Subcutaneous adipose tissue (tissue), 4 donors: ENCODE data around the gene TMX3. TPM values are rescaled to one million over a fixed set of nuclear protein-coding genes. Genes with fewer than 3 reads are reported as not detected.

Experiments used
- total RNA-seq, 4 donors: library from RNA; depleted of rRNA; stranded (reverse); fragments of >200 nt; gene quantifications; one replicate each; pipeline ENCODE4 v1.1.0, GENCODE V29; 2016
- TF ChIP-seq, protein P1 (sequence below): fragments of 450-650 bp; IDR thresholded peaks from one replicate; pipeline ENCODE4 v1.5.1; 2016; ENCODE audit warnings: low read depth, mild to moderate bottlenecking, control low read depth, antibody characterized with exemption, moderate library complexity

Gene TMX3
- total RNA-seq, 4 donors from 2014 or later = 44.6 to 89.8 (median 58.8) TPM

GRCh38 chr18:68725346-68725745 is 10.4 kb upstream of the TMX3 start:
- TF ChIP-seq, protein P1, sequence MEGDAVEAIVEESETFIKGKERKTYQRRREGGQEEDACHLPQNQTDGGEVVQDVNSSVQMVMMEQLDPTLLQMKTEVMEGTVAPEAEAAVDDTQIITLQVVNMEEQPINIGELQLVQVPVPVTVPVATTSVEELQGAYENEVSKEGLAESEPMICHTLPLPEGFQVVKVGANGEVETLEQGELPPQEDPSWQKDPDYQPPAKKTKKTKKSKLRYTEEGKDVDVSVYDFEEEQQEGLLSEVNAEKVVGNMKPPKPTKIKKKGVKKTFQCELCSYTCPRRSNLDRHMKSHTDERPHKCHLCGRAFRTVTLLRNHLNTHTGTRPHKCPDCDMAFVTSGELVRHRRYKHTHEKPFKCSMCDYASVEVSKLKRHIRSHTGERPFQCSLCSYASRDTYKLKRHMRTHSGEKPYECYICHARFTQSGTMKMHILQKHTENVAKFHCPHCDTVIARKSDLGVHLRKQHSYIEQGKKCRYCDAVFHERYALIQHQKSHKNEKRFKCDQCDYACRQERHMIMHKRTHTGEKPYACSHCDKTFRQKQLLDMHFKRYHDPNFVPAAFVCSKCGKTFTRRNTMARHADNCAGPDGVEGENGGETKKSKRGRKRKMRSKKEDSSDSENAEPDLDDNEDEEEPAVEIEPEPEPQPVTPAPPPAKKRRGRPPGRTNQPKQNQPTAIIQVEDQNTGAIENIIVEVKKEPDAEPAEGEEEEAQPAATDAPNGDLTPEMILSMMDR = no peak

GRCh38 chr18:68724021-68724420 is 9.1 kb upstream of the TMX3 start:
- TF ChIP-seq, protein P1 = no peak

- TF ChIP-seq, protein P1 = no peak
Observed at GRCh38 chr18:68723539-68723938, 8.6 kb upstream of the TMX3 start.

- TF ChIP-seq, protein P1 = no peak
Observed at GRCh38 chr18:68722821-68723220, 7.9 kb upstream of the TMX3 start.

DNA sequence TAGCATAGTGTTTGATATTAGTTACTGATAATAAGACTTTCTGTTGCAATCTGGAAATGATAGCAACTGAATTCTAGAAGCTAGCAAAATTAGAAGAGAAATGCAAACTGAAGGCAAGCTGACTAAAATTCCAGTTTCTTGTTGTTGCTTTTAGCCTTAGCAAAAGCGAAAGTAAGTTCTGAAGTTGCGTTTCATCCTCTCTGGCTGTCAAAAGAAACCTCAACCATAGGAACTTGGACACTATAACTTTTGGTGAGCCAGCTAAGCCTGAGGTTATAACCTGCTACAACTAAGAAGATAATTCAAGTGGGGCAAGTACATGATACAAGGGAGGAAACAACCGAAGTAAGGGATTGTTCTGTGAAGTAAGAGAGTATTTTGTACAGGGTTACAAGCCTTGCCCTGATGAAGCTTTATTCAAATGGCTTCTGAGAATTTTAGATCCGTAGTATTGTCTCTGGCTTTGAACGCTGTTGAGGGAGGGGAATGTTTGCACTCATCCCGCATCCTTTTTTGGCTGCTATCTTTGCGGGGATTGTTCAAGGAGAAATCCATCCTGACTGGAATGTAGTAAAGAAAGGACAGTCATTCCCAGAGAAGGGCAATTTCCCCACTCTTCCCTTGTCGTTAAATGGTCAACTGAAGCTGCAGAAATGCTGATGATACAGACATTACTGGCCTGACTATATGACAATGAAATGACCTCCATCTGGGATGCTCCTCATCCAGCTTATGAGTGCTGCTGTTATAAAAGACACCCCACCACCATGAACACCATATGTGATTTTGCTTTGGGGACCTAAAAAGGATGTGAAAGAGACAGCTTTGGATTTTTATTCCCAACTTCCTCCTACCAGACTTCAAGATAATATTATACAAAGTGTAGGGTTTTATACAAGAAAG is 7.0 kb upstream of the TMX3 start:
- TF ChIP-seq, protein P1 = no peak

DNA sequence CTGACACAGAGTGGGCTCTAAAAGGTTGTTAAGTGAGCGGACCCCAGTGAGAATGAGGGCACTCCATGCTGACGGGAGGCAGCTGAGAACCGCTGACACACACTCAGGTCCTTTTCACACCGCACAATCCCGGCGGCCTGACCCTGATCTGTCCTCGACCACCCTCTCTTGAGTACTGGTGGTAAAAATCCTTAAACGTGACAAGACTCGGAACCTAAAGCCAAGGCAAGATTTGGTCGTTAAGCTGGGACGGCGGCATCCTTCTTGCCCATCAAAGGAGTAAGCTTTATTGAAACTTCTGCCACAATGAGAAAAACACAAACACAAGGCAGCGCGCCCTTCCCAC is 569 bp downstream of the TMX3 start:
- TF ChIP-seq, protein P1 = no peak

DNA sequence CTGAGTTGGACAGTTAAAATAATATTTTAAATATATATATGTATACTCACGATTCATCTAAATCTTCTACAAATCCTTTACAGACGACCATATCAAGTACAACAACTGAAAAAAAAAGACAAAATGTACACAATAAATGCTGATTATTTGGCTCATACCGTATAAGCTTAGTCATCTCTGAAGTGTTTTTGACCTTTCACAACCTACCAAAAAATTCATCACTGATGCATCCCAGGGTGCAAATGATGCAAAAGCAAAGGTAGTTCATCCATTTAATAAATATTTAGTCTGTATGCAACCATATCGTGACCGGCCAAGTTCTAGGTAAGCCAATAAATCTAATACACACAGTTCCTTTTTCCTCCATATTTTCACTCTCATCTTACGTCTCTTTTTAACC is 1.1 kb downstream of the TMX3 start:
- TF ChIP-seq, protein P1 = no peak
